Activated T-helper 17 cell treated with anti-CD3 and anti-CD28 coated beads, Interleukin-2, amount 50 U/mL, for 72 hours (primary cell): ENCODE measurements around the gene RAB5IF. TPM values are rescaled to one million over a fixed set of nuclear protein-coding genes. Genes with fewer than 3 reads are reported as not detected.
A peak's percentile ranks its signal among the peaks of the same experiment; 100 is the strongest.
"Not testable (repeated sequence)": the region's sequence is repeated elsewhere in the genome, so short reads cannot be mapped to it uniquely, and the experiment has no call there.

ENCODE experiments used
- ATAC-seq: fragments of 150-1000 bp; cut with Tn5 transposase; replicated peaks from 2 replicates; pipeline ENCODE4 v1.10.0; 2021; ENCODE audit warnings: mild to moderate bottlenecking, moderate library complexity
- H3K27ac Mint-ChIP-seq: one replicate; pipeline ENCODE4 v1.8.0; 2022; ENCODE audit warnings: mixed read lengths
- H3K27me3 Mint-ChIP-seq: one replicate; pipeline ENCODE4 v1.8.0; 2022; ENCODE audit warnings: mixed read lengths
- H3K36me3 Mint-ChIP-seq: one replicate; pipeline ENCODE4 v1.8.0; 2022; ENCODE audit warnings: low read depth, mild to moderate bottlenecking, mixed read lengths
- H3K4me1 Mint-ChIP-seq: one replicate; pipeline ENCODE4 v1.8.0; 2022; ENCODE audit warnings: mixed read lengths
- H3K4me3 Mint-ChIP-seq: one replicate; pipeline ENCODE4 v1.8.0; 2022; ENCODE audit warnings: mild to moderate bottlenecking, mixed read lengths
- H3K9me3 Mint-ChIP-seq: one replicate; pipeline ENCODE4 v1.8.0; 2022; ENCODE audit warnings: mixed read lengths
- total RNA-seq, 2 donors: library from RNA; stranded (reverse); gene quantifications; one replicate each; pipeline ENCODE4 v1.2.3, GENCODE V29; 2022

The RAB5IF gene
- total RNA-seq, 2 donors from 2014 or later, result 60.8 to 186 TPM

- H3K9me3 Mint-ChIP-seq, result no peaks in the 10 kb centered on the region
- peaks cover 63% of the 10 kb centered on the region for H3K36me3 Mint-ChIP-seq
- H3K4me1 Mint-ChIP-seq, result peaks cover 4% of the 10 kb centered on the region
- no peak for ATAC-seq
- peak overlapping the region; percentile 96 for H3K27ac Mint-ChIP-seq
- H3K27me3 Mint-ChIP-seq, result no peaks in the 10 kb centered on the region
- peak overlapping the region; percentile 90 for H3K4me3 Mint-ChIP-seq
These were observed 833 bp downstream of the RAB5IF start for GRCh38 chr20:36606158-36607066.

GRCh38 chr20:36607586-36608387 is 2.2 kb downstream of the RAB5IF start:
- Mint-ChIP-seq H3K27ac (peak overlapping the region; percentile 96), H3K9me3 (no peaks in the 10 kb centered on the region), H3K27me3 (no peaks in the 10 kb centered on the region), H3K4me1 (peaks cover 8% of the 10 kb centered on the region), H3K4me3 (peak overlapping the region; percentile 90), H3K36me3 (peaks cover 76% of the 10 kb centered on the region)
- ATAC-seq, result no peak

GRCh38 chr20:36608388-36608728 is 2.8 kb downstream of the RAB5IF start:
- not testable (repeated sequence) for ATAC-seq, H3K27me3 Mint-ChIP-seq, H3K4me1 Mint-ChIP-seq, H3K9me3 Mint-ChIP-seq
- peak overlapping the region; percentile 96 for H3K27ac Mint-ChIP-seq
- H3K36me3 Mint-ChIP-seq, result peaks cover 82% of the 10 kb centered on the region
- peak overlapping the region; percentile 90 for H3K4me3 Mint-ChIP-seq

- peaks cover 95% of the 10 kb centered on the region for H3K36me3 Mint-ChIP-seq
- ATAC-seq, result no peak
- no peak overlapping the region for H3K27ac Mint-ChIP-seq
These were observed 6.0 kb downstream of the RAB5IF start for GRCh38 chr20:36611625-36612024.

GRCh38 chr20:36613974-36614373 is 8.4 kb downstream of the RAB5IF start:
- no peak for ATAC-seq
- Mint-ChIP-seq H3K4me1 (peaks cover 5% of the 10 kb centered on the region), H3K4me3 (no peak overlapping the region), H3K36me3 (peaks cover 79% of the 10 kb centered on the region), H3K27me3 (no peaks in the 10 kb centered on the region), H3K27ac (peak overlapping the region; percentile 56), H3K9me3 (no peaks in the 10 kb centered on the region)

More at GRCh38 chr20:36611625-36612024, 6.0 kb downstream of the RAB5IF start:
- Mint-ChIP-seq H3K27me3 (no peaks in the 10 kb centered on the region), H3K4me1 (peaks cover 9% of the 10 kb centered on the region), H3K9me3 (no peaks in the 10 kb centered on the region), H3K4me3 (no peak overlapping the region)

GRCh38 chr20:36614781-36615557 is 9.4 kb downstream of the RAB5IF start:
- H3K27ac Mint-ChIP-seq, result peak overlapping the region; percentile 56
- H3K4me3 Mint-ChIP-seq, result no peak overlapping the region
- H3K36me3 Mint-ChIP-seq, result peaks cover 69% of the 10 kb centered on the region
- H3K9me3 Mint-ChIP-seq, result no peaks in the 10 kb centered on the region
- H3K4me1 Mint-ChIP-seq, result peaks cover 5% of the 10 kb centered on the region
- ATAC-seq, result peak; percentile 25
- no peaks in the 10 kb centered on the region for H3K27me3 Mint-ChIP-seq

- Mint-ChIP-seq H3K4me3 (no peak overlapping the region), H3K9me3 (no peaks in the 10 kb centered on the region), H3K36me3 (peaks cover 64% of the 10 kb centered on the region), H3K27ac (peak overlapping the region; percentile 2), H3K27me3 (no peaks in the 10 kb centered on the region), H3K4me1 (peaks cover 16% of the 10 kb centered on the region)
- ATAC-seq, result no peak
These were observed 15.3 kb downstream of the RAB5IF start for GRCh38 chr20:36620917-36621316.

GRCh38 chr20:36623444-36623843 is 17.9 kb downstream of the RAB5IF start:
- H3K36me3 Mint-ChIP-seq, result peaks cover 85% of the 10 kb centered on the region
- H3K27ac Mint-ChIP-seq, result peak overlapping the region; percentile 24
- no peak for ATAC-seq
- no peaks in the 10 kb centered on the region for H3K9me3 Mint-ChIP-seq
- H3K27me3 Mint-ChIP-seq, result no peaks in the 10 kb centered on the region
- no peak overlapping the region for H3K4me3 Mint-ChIP-seq
- H3K4me1 Mint-ChIP-seq, result peaks cover 21% of the 10 kb centered on the region

GRCh38 chr20:36624068-36624943 is 18.7 kb downstream of the RAB5IF start:
- ATAC-seq, result no peak
- Mint-ChIP-seq H3K4me1 (peaks cover 21% of the 10 kb centered on the region), H3K4me3 (no peak overlapping the region), H3K9me3 (no peaks in the 10 kb centered on the region), H3K36me3 (peaks cover 87% of the 10 kb centered on the region), H3K27ac (peak overlapping the region; percentile 24), H3K27me3 (no peaks in the 10 kb centered on the region)

- Mint-ChIP-seq H3K27ac (peak overlapping the region; percentile 24), H3K27me3 (no peaks in the 10 kb centered on the region), H3K9me3 (no peaks in the 10 kb centered on the region), H3K4me3 (no peak overlapping the region), H3K4me1 (peaks cover 25% of the 10 kb centered on the region), H3K36me3 (peaks cover 93% of the 10 kb centered on the region)
- no peak for ATAC-seq
These were observed 19.4 kb downstream of the RAB5IF start for GRCh38 chr20:36624944-36625324.

GRCh38 chr20:36628076-36628475 is 22.5 kb downstream of the RAB5IF start:
- H3K27me3 Mint-ChIP-seq, result no peaks in the 10 kb centered on the region
- H3K4me3 Mint-ChIP-seq, result no peak overlapping the region
- H3K27ac Mint-ChIP-seq, result no peak overlapping the region
- H3K4me1 Mint-ChIP-seq, result peaks cover 24% of the 10 kb centered on the region
- peaks cover 97% of the 10 kb centered on the region for H3K36me3 Mint-ChIP-seq
- peak; percentile 61 for ATAC-seq
- H3K9me3 Mint-ChIP-seq, result no peaks in the 10 kb centered on the region

GRCh38 chr20:36629719-36630681 is 24.4 kb downstream of the RAB5IF start:
- H3K4me3 Mint-ChIP-seq, result peak overlapping the region; percentile 80
- peak overlapping the region; percentile 98 for H3K27ac Mint-ChIP-seq
- H3K9me3 Mint-ChIP-seq, result no peaks in the 10 kb centered on the region
- peaks cover 94% of the 10 kb centered on the region for H3K36me3 Mint-ChIP-seq
- H3K4me1 Mint-ChIP-seq, result peaks cover 13% of the 10 kb centered on the region
- no peaks in the 10 kb centered on the region for H3K27me3 Mint-ChIP-seq
- peak; percentile 90 for ATAC-seq

- no peak overlapping the region for H3K4me3 Mint-ChIP-seq
- H3K27me3 Mint-ChIP-seq, result no peaks in the 10 kb centered on the region
- peaks cover 12% of the 10 kb centered on the region for H3K4me1 Mint-ChIP-seq
- no peak for ATAC-seq
- no peaks in the 10 kb centered on the region for H3K9me3 Mint-ChIP-seq
- peaks cover 92% of the 10 kb centered on the region for H3K36me3 Mint-ChIP-seq
- H3K27ac Mint-ChIP-seq, result peak overlapping the region; percentile 98
These were observed 26.1 kb downstream of the RAB5IF start for GRCh38 chr20:36631646-36632045.
